K562 (cell line): ENCODE results near the gene PRKCSH. TPM values are rescaled to one million over a fixed set of nuclear protein-coding genes. Genes with fewer than 3 reads are reported as not detected.

ENCODE experiments used
- CREM ChIP-seq: IDR thresholded peaks from 2 replicates; pipeline ENCODE4 v1.6.1; 2014; ENCODE audit warnings: antibody characterized with exemption, low read depth
- CSDE1 ChIP-seq, 2 experiments: fragments of 450-650 bp; IDR thresholded peaks; 2 replicates each; pipeline ENCODE4 v1.6.1; 2016; ENCODE audit warnings: mild to moderate bottlenecking in 1 of 2
- HMBOX1 ChIP-seq: sonication (generic); IDR thresholded peaks from 2 replicates; pipeline ENCODE4 v1.6.1; 2016
- HNRNPH1 ChIP-seq: fragments of 200-400 bp; formaldehyde crosslinking; optimal IDR thresholded peaks from 2 replicates; pipeline ENCODE3; 2017; ENCODE audit warnings: low read depth, mild to moderate bottlenecking, low read length, moderate library complexity
- IRF9 ChIP-seq: fragments of 450-650 bp; IDR thresholded peaks from 2 replicates; pipeline ENCODE4 v1.6.1; 2016; ENCODE audit warnings: missing biosample characterization, missing genetic modification characterization
- KHSRP ChIP-seq: fragments of 450-650 bp; IDR thresholded peaks from 2 replicates; pipeline ENCODE4 v1.6.1; 2017
- NFIC ChIP-seq: fragments of 450-650 bp; IDR thresholded peaks from 2 replicates; pipeline ENCODE4 v1.6.1; 2017; ENCODE audit warnings: mild to moderate bottlenecking, inconsistent platforms
- NR1H2 ChIP-seq: sonication (generic); formaldehyde crosslinking; IDR thresholded peaks from 2 replicates; pipeline ENCODE4 v1.4.0; 2020; ENCODE audit warnings: mild to moderate bottlenecking, missing genetic modification reagents
- POLR2AphosphoS5 ChIP-seq: IDR thresholded peaks from 2 replicates; pipeline ENCODE4 v1.6.1; 2011; ENCODE audit warnings: mild to moderate bottlenecking, low read depth, low read length, moderate library complexity; ENCODE audit not compliant: control insufficient read depth, insufficient read depth
- PRMT5 ChIP-seq: sonication (generic); formaldehyde crosslinking; IDR thresholded peaks from 2 replicates; pipeline ENCODE4 v1.5.0; 2020; ENCODE audit warnings: missing genetic modification reagents
- RAD51 ChIP-seq: fragments of 450-650 bp; IDR thresholded peaks from 2 replicates; pipeline ENCODE4 v1.7.1; 2016; ENCODE audit warnings: low read depth, mild to moderate bottlenecking, borderline replicate concordance
- SMAD2 ChIP-seq: fragments of 150-350 bp; IDR thresholded peaks from 2 replicates; pipeline ENCODE4 v1.6.1; 2014; ENCODE audit warnings: low read depth, mild to moderate bottlenecking, low read length
- SMARCE1 ChIP-seq: fragments of 450-650 bp; IDR thresholded peaks from 2 replicates; pipeline ENCODE4 v1.7.1; 2016; ENCODE audit warnings: mild to moderate bottlenecking
- SRF ChIP-seq, 2 experiments: fragments of 250-450, 450-650 bp in 1 of 2; sonication (Bioruptor Pico) in 1 of 2; sonication (generic) in 1 of 2; formaldehyde crosslinking; IDR thresholded peaks; 2 replicates each; pipeline versions ENCODE4 v1.5.0 to v1.5.1; 2020 to 2022; ENCODE audit warnings: mild to moderate bottlenecking in 1 of 2, missing genetic modification reagents in 1 of 2
- TCFL5 ChIP-seq: fragments of 250-450 bp; sonication (Bioruptor Pico); conservative IDR thresholded peaks from 2 replicates; pipeline ENCODE4 v1.6.1; 2021; ENCODE audit warnings: mild to moderate bottlenecking, moderate library complexity, matching md5 sums
- TEAD4 ChIP-seq, 2 experiments: sonication (generic) in 1 of 2; formaldehyde crosslinking in 1 of 2; IDR thresholded peaks; 2 replicates each; pipeline versions ENCODE4 v1.6.1 to v1.8.0; 2012 to 2022; ENCODE audit warnings: borderline replicate concordance in 1 of 2, inconsistent platforms in 1 of 2, low read length in 1 of 2, mild to moderate bottlenecking in 1 of 2, missing genetic modification reagents in 1 of 2
- TFAP4 ChIP-seq: sonication (generic); formaldehyde crosslinking; IDR thresholded peaks from 2 replicates; pipeline ENCODE4 v1.8.0; 2022; ENCODE audit warnings: missing genetic modification reagents, mild to moderate bottlenecking, moderate library complexity, borderline replicate concordance
- TOE1 ChIP-seq, 2 experiments: fragments of 450-650 bp in 1 of 2; sonication (generic) in 1 of 2; formaldehyde crosslinking in 1 of 2; IDR thresholded peaks; 2 replicates each; pipeline versions ENCODE4 v1.7.1 to v1.8.0; 2016 to 2022; ENCODE audit warnings: borderline replicate concordance in 2 of 2, mild to moderate bottlenecking in 2 of 2, antibody characterized with exemption in 1 of 2, inconsistent platforms in 1 of 2, low read depth in 1 of 2, missing genetic modification reagents in 1 of 2, moderate library complexity in 1 of 2
- TRIM24 ChIP-seq, 2 experiments: fragments of 450-650 bp; IDR thresholded peaks; 2 replicates each; pipeline ENCODE4 v1.6.1; 2016
- ZBTB33 ChIP-seq: sonication (generic); formaldehyde crosslinking; IDR thresholded peaks from 2 replicates; pipeline ENCODE4 v1.8.1; 2023; ENCODE audit warnings: mild to moderate bottlenecking, missing genetic modification reagents
- ZKSCAN1 ChIP-seq: fragments of 150-350 bp; IDR thresholded peaks from 2 replicates; pipeline ENCODE4 v1.6.1; 2016; ENCODE audit warnings: low read depth, low read length
- ZNF583 ChIP-seq: fragments of 250-450 bp; sonication (Bioruptor Pico); IDR thresholded peaks from 2 replicates; pipeline ENCODE4 v1.4.0; 2020
- ZNF79 ChIP-seq: fragments of 250-450 bp; sonication (Bioruptor Pico); IDR thresholded peaks from 2 replicates; pipeline ENCODE4 v1.4.0; 2020; ENCODE audit warnings: low read depth, mild to moderate bottlenecking, moderate library complexity
- polyA plus RNA-seq, 8 experiments: library from polyadenylated mRNA; depleted of rRNA in 4 of 8; stranded (reverse) in 5 of 8; unstranded in 3 of 8; fragments of >200 nt; fragmentation: Nextera tagmentation in 2 of 8; fragmentation: Illumina TruSeq in 1 of 8; extraction: Ambion mirVana in 2 of 8; extraction: Trizol in 1 of 8; gene quantifications; 2 replicates each; pipeline versions ENCODE4 v1.2.1 to v1.2.3, GENCODE V29; 2011 to 2014; ENCODE audit warnings: inconsistent platforms in 1 of 8, missing spikeins in 1 of 8
- total RNA-seq, 7 experiments: library from RNA; depleted of rRNA in 6 of 7; stranded (reverse); fragments of >200 nt in 6 of 7; fragmentation: Illumina TruSeq in 2 of 7; extraction: Trizol in 2 of 7; gene quantifications; 2 replicates each; pipeline versions ENCODE4 v1.2.1 to v1.2.3, GENCODE V29; 2011 to 2021; ENCODE audit warnings: low replicate concordance in 1 of 7

Gene PRKCSH
- total and polyA plus RNA-seq, 9 of the 15 experiments (the other 6 are each of a cell fraction or from before 2014, with no cell fraction given), result 2.3 to 297 (median 48.1) TPM

GRCh38 chr19:11496391-11497163, 61.1 kb downstream of the PRKCSH start (continued):
- TF ChIP-seq TOE1 (IDR thresholded peaks at IDR 0.05; ENCODE audit: borderline replicate concordance) (peak; percentile 38; the same call in 1 of the 2 replicates), TOE1 (CRISPR knock-in tag; IDR thresholded peaks at IDR 0.05; ENCODE audit: borderline replicate concordance, low read depth) (no peak), SMARCE1 (peak; percentile 37; the same call in 1 of the 2 replicates), TCFL5 (no peak), ZBTB33 (CRISPR knock-in tag) (peak; percentile 76), RAD51 (no peak), TRIM24 (IDR thresholded peaks at IDR 0.05) (no peak), NR1H2 (no peak), ZNF79 (CRISPR knock-in tag) (no peak), HMBOX1 (0 out of 2 replicates have a peak, but pooled peaks have one; percentile 45), POLR2AphosphoS5 (no peak), NFIC (0 out of 2 replicates have a peak, but pooled peaks have one; percentile 14), CREM (0 out of 2 replicates have a peak, but pooled peaks have one; percentile 38), IRF9 (tag) (no peak), KHSRP (no peak), PRMT5 (CRISPR knock-in tag) (no peak), SRF (CRISPR knock-in tag; IDR thresholded peaks at IDR 0.05) (0 out of 4 replicates have a peak, but pooled peaks of 1 of the 2 experiments have one; percentile 47), ZNF583 (CRISPR knock-in tag) (no peak), CSDE1 (IDR thresholded peaks at IDR 0.05) (no peak), TFAP4 (peak; percentile 58; the same call in 1 of the 2 replicates), ZKSCAN1 (no peak), SMAD2 (no peak), HNRNPH1 (no peak), TEAD4 (IDR thresholded peaks at IDR 0.05; ENCODE audit: low read length) (0 out of 2 replicates have a peak, but pooled peaks have one; percentile 35), TEAD4 (CRISPR knock-in tag; IDR thresholded peaks at IDR 0.05; ENCODE audit: borderline replicate concordance) (no peak)
